ENCODE data around the gene PRSS53. TPM values are rescaled to one million over a fixed set of nuclear protein-coding genes. Genes with fewer than 3 reads are reported as not detected.

Gene PRSS53
- total and polyA plus RNA-seq, 2 experiments from 2014 or later: 0.36 to 2.7 TPM

- TF ChIP-seq ZNF462 (CRISPR knock-in tag; IDR thresholded peaks at IDR 0.05) (no peak), NANOG (IDR thresholded peaks at IDR 0.05; ENCODE audit: borderline replicate concordance) (no peak)
Observed at GRCh38 chr16:31131841-31132271, 43.1 kb upstream of the PRSS53 start (continued).

GRCh38 chr16:31131416-31131815 is 42.7 kb upstream of the PRSS53 start:
- Histone ChIP-seq H3K27ac (ENCODE audit: low read depth) (peak overlapping the region; percentile 84), H3K27me3 (ENCODE audit: insufficient read depth) (no peaks in the 10 kb centered on the region), H3K9me2 (ENCODE audit: insufficient read depth) (no peaks in the 10 kb centered on the region), H3K4me3 (no peak overlapping the region), H3K36me3 (ENCODE audit: insufficient read depth) (peaks cover 9% of the 10 kb centered on the region), H3F3A (replicated peaks; ENCODE audit: low read depth) (no peaks in the 10 kb centered on the region; the same call in 1 of the 2 replicates), H3K4me1 (ENCODE audit: insufficient read depth) (peaks cover 28% of the 10 kb centered on the region), H3K4me2 (0 out of 2 replicates have a peak overlapping the region, but pooled peaks have one; percentile 51), H4K20me1 (replicated peaks; ENCODE audit: insufficient read depth) (no peaks in the 10 kb centered on the region; the same call in 1 of the 2 replicates), H2AFZ (no peak overlapping the region), H3K79me2 (replicated peaks; ENCODE audit: insufficient read depth) (peaks cover 8% of the 10 kb centered on the region; the same call in 1 of the 2 replicates)
- peaks cover under 1% of the 10 kb centered on the region; the same call in 1 of the 3 replicates for H3K9me3 Mint-ChIP-seq
- DNase-seq (ENCODE audit: low spot score) (no peak), ATAC-seq (no peak)
- H3K27me3 Mint-ChIP-seq (ENCODE audit: insufficient read depth, low read depth, poor library complexity): peaks cover 23% of the 10 kb centered on the region
- peak overlapping the region; percentile 33 for H3K4me3 Mint-ChIP-seq
- TF ChIP-seq EZH2 (IDR thresholded peaks at IDR 0.05; ENCODE audit: low read depth, unreplicated experiment): no peak
- no peak for TF ChIP-seq STAT1 (IDR thresholded peaks at IDR 0.05; ENCODE audit: unreplicated experiment)
- TF ChIP-seq POLR2AphosphoS5 (IDR thresholded peaks at IDR 0.05; ENCODE audit: low read depth): no peak
- TF ChIP-seq ETS1 (IDR thresholded peaks at IDR 0.05): no peak
- TF ChIP-seq CREB1 (CRISPR knock-in tag; IDR thresholded peaks at IDR 0.05; ENCODE audit: low read depth): no peak
- H3K4me1 Mint-ChIP-seq: peaks cover 51% of the 10 kb centered on the region
- peaks cover 45% of the 10 kb centered on the region for H3K36me3 Mint-ChIP-seq (ENCODE audit: low read depth)
- peak overlapping the region; percentile 98 for H3K27ac Mint-ChIP-seq
